K562 (cell line): ENCODE data around the gene ZDHHC14. TPM values are rescaled to one million over a fixed set of nuclear protein-coding genes. Genes with fewer than 3 reads are reported as not detected.

Experiments
- ETV6 ChIP-seq, 3 experiments: fragments of 150-350 bp in 1 of 3; sonication (generic) in 1 of 3; formaldehyde crosslinking in 1 of 3; IDR thresholded peaks; 2 replicates each; pipeline versions ENCODE4 v1.6.1 to v1.8.0; 2014 to 2022; ENCODE audit warnings: borderline replicate concordance in 2 of 3, low read depth in 2 of 3, antibody characterized with exemption in 1 of 3, low read length in 1 of 3, mild to moderate bottlenecking in 1 of 3, missing genetic modification reagents in 1 of 3
- FOXA3 ChIP-seq, 2 experiments: fragments of 450-650 bp in 1 of 2; sonication (generic) in 1 of 2; formaldehyde crosslinking; IDR thresholded peaks in 1 of 2; conservative IDR thresholded peaks in 1 of 2; 2 replicates each; pipeline versions ENCODE4 v1.4.0 to v1.8.0; 2020 to 2022; ENCODE audit warnings: mild to moderate bottlenecking in 2 of 2, missing genetic modification reagents in 1 of 2
- OTX1 ChIP-seq: fragments of 450-650 bp; formaldehyde crosslinking; IDR thresholded peaks from 2 replicates; pipeline ENCODE4 v1.4.0; 2022; ENCODE audit warnings: mild to moderate bottlenecking
- PATZ1 ChIP-seq: fragments of 250-450 bp; sonication (Bioruptor Pico); IDR thresholded peaks from 2 replicates; pipeline ENCODE4 v1.5.0; 2020; ENCODE audit warnings: mild to moderate bottlenecking, borderline replicate concordance
- RBM25 ChIP-seq: fragments of 200-400 bp; formaldehyde crosslinking; IDR thresholded peaks from 2 replicates; pipeline ENCODE4 v1.6.1; 2018; ENCODE audit warnings: low read length, low read depth, moderate library complexity; ENCODE audit not compliant: severe bottlenecking
- ZNF436 ChIP-seq: fragments of 250-450, 450-650 bp; sonication (Bioruptor Pico); formaldehyde crosslinking; IDR thresholded peaks from 2 replicates; pipeline ENCODE4 v1.7.0; 2020; ENCODE audit warnings: mild to moderate bottlenecking
- polyA plus RNA-seq, 8 experiments: library from polyadenylated mRNA; depleted of rRNA in 4 of 8; stranded (reverse) in 5 of 8; unstranded in 3 of 8; fragments of >200 nt; fragmentation: Nextera tagmentation in 2 of 8; fragmentation: Illumina TruSeq in 1 of 8; extraction: Ambion mirVana in 2 of 8; extraction: Trizol in 1 of 8; gene quantifications; 2 replicates each; pipeline versions ENCODE4 v1.2.1 to v1.2.3, GENCODE V29; 2011 to 2014; ENCODE audit warnings: inconsistent platforms in 1 of 8, missing spikeins in 1 of 8
- total RNA-seq, 7 experiments: library from RNA; depleted of rRNA in 6 of 7; stranded (reverse); fragments of >200 nt in 6 of 7; fragmentation: Illumina TruSeq in 2 of 7; extraction: Trizol in 2 of 7; gene quantifications; 2 replicates each; pipeline versions ENCODE4 v1.2.1 to v1.2.3, GENCODE V29; 2011 to 2021; ENCODE audit warnings: low replicate concordance in 1 of 7
- TF ChIP-seq, protein P1 (sequence below): fragments of 450-650 bp; IDR thresholded peaks from 2 replicates; pipeline ENCODE4 v1.6.1; 2016; ENCODE audit warnings: borderline replicate concordance

Gene ZDHHC14
- total and polyA plus RNA-seq, 9 of the 15 experiments (the other 6 are each of a cell fraction or from before 2014, with no cell fraction given): 0.92 to 23.1 (median 13.8) TPM

- TF ChIP-seq PATZ1 (CRISPR knock-in tag) (no peak), ZNF436 (CRISPR knock-in tag) (no peak), ETV6 (IDR thresholded peaks at IDR 0.05; ENCODE audit: borderline replicate concordance in 1 of 2, low read depth in 2 of 2, low read length in 1 of 2) (no peak), ETV6 (CRISPR knock-in tag; IDR thresholded peaks at IDR 0.05; ENCODE audit: borderline replicate concordance) (no peak), FOXA3 (CRISPR knock-in tag; conservative IDR thresholded peaks at IDR 0.05 in 1 of 2, IDR thresholded peaks at IDR 0.05 in 1 of 2) (no peak), RBM25 (no peak), OTX1 (CRISPR knock-in tag) (0 out of 2 replicates have a peak, but pooled peaks have one; percentile 34)
- TF ChIP-seq, protein P1, sequence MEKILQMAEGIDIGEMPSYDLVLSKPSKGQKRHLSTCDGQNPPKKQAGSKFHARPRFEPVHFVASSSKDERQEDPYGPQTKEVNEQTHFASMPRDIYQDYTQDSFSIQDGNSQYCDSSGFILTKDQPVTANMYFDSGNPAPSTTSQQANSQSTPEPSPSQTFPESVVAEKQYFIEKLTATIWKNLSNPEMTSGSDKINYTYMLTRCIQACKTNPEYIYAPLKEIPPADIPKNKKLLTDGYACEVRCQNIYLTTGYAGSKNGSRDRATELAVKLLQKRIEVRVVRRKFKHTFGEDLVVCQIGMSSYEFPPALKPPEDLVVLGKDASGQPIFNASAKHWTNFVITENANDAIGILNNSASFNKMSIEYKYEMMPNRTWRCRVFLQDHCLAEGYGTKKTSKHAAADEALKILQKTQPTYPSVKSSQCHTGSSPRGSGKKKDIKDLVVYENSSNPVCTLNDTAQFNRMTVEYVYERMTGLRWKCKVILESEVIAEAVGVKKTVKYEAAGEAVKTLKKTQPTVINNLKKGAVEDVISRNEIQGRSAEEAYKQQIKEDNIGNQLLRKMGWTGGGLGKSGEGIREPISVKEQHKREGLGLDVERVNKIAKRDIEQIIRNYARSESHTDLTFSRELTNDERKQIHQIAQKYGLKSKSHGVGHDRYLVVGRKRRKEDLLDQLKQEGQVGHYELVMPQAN: no peak
- TF ChIP-seq, all 486 proteins: peak for 3
Measured at GRCh38 chr6:157628463-157628862, 247.5 kb downstream of the ZDHHC14 start (continued).
